UCSD-AML1 (cell line): ENCODE data around the gene LYSMD4.
A peak's percentile ranks its signal among the peaks of the same experiment; 100 is the strongest.

ENCODE experiments used
- DNase-seq: peaks from one replicate; lab custom pipeline; 2025; ENCODE audit not compliant: unreplicated experiment; lab: John Stamatoyannopoulos, UW

Gene LYSMD4

DNA sequence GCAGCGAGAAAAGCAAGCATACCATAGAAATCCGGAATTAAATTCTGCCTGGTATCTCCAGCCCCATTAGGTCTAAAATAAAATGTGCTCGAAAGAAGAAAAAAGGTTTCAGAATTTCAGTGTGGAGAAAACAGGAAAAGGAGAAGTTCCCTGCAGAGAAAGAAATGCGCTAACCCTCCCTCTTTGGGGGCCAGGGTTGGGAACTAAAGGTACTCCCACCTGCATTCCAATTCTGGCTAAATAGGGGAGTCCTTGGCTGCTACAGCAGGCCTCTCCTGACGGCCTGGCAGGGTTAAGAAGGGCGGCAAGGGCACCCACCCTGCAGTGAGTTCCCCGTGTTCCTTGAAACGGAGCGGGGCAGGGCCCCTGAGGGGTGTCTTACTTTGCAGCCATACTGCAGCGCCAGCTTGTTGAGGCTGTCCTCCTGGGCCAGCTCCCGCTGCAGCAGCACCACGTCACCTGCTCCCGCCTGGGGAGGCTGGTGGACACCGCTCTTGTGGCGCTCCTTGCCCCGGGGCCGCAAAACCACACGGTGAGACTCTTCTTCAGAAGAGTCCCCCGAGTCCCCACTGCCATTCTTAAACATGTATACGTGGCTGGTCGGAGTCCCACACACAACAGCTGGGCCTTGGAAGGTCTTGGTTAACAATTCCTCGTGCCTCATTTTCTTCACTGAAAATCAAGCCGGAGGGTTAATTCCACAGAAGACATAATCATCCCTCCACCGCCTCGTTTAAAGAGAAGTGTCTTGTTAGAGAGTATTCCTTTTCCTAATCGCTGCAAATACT, 1.7 kb downstream of the LYSMD4 start:
- DNase-seq = no peak

DNA sequence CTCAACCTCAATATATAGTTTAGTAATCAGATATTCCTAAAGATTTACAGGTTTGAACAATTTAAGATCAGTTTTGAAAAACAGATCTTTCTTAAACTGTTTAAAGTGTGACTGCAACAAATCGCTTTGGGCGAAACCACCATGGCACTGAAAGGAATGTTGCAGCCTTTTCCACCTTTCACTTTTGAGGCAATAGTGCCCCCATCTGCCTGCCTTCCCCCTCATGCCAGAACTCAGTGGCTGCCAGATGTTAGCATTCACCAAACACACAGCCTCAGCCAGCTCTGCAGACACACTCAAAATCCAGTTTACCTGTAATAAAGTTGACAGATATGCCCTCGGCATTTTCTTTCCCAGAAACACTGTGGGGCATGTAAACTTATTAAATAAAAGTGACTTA, 3.3 kb downstream of the LYSMD4 start:
- peak; percentile 38 for DNase-seq

DNA sequence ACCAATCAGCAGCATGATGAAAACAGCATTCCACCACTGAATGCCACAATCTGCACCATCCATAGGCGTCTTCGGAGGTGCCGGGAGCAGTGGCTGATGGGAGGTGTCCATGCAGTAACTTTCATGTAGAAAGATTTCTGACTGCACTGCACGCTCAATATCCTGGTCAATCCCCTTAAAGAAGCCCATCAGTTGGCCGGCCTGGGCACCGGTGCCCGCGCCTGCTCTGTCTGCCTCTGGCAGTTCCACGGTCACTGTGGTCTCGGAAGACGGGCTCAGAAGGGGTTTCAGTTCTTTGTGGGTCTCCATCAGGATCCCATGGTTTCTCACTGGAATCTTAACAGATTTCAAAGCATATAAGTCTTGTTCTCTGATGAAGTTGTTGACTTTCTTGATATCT, 3.9 kb downstream of the LYSMD4 start:
- no peak for DNase-seq

- no peak for DNase-seq
Observed at GRCh38 chr15:99728916-99729315, 4.3 kb downstream of the LYSMD4 start.

DNA sequence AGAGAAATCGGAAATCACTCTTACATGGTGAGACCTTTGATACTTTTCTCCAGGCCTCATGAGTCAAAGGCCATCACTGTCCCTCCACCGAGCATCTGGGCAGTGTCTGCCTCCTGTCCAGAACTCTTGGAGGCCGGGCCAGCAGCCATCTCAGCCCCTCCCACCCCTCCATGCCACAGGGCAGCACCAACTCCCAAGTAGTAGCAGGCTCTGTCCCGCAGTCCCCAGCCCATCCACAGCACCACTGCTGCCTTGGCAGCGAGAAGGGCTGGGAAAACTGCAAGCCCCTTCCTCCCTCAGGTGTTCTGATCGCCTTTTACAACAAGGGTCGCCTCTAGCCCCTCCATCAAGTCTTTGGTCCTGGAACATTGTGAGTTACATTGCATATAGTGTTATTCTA, 5.5 kb downstream of the LYSMD4 start:
- DNase-seq = no peak

DNA sequence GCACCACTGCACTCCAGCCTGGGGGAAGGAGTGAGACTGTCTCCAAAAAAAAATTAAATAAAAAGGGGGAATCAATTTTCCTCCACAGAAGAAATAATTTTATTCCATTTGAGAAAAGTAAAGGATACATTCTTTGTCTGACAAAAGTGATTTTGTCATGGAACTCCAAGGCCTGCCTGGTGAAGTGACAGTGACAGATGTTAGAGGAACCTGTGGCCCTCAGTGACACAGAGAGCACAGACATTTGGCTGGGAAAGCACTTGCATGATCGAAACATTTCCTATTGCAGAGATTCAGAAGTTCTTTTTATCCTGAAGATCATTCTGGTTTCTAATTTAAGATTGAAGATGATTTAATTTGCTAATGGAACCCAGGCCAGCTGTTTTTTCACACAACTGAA, 5.9 kb downstream of the LYSMD4 start:
- DNase-seq = no peak

DNA sequence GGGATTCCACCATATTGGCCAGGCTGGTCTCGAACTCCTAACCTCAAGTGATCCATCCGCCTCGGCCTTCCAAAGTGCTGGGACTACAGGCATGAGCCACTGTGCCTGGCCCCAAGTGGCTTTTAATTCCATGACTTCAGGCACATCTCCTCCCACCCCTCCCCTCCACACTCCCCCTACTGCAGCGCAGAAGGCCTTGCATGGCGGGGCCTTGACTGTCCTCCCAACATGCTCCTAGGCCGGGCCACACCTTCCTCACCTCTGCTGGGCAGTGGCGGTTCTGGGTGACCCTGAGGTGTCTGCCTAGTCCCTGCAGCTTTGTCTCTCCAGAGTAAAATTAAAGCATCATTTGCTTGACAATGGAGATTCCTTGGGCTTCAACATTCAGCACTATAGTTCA, 6.9 kb downstream of the LYSMD4 start:
- no peak for DNase-seq

GRCh38 chr15:99722406-99722805, 10.8 kb downstream of the LYSMD4 start:
- no peak for DNase-seq

DNA sequence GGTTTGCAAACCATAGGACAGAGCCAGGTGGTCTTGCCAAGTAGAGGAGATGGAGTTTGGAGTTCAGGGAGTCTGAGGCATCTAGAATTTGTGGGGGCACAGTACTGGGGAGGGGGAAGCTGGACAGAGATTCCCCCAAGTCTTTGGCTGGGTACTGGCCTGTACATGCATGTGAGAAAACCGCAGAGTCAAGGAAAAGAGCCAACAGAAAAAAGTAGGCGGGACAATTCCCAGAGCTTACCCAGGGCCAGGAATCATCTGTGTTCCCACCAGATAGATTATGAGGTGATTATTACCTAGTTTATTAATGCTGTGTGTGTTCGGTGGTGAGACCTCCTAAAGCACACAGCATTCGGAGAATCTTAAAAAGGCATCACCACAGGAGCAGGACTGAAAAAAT, 11.3 kb downstream of the LYSMD4 start:
- no peak for DNase-seq

DNA sequence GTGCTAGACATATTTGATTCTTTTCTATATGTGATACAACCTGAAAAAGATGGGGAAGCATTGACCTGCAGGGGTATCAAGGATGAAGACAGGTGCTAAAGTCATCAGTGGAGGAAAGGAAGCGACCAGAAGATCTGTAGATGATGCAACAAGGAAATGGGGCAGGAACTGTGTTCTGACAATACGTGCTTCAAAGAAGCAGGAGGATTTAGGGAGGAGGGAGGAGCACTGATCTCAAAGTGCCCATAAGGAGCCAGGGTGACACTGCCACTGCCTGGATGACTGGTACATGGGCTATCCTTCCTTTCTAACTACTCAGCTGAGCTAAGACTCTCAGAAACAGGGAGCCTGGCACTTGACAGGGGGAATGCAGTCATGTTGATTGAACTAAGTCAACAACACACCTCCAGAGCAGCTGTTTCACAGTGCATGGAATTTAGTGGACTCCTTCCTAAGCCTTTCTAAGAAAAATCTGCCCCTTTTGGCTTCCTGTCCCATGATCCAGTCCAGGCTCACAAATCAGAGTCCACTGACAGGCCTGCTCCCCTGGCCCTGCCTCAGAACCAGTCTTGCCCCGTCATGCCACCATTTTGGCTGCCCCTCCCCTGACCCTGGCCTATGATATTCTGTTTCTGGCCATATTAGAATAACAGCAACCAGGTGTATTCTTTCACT, 12.0 kb downstream of the LYSMD4 start:
- no peak for DNase-seq

DNA sequence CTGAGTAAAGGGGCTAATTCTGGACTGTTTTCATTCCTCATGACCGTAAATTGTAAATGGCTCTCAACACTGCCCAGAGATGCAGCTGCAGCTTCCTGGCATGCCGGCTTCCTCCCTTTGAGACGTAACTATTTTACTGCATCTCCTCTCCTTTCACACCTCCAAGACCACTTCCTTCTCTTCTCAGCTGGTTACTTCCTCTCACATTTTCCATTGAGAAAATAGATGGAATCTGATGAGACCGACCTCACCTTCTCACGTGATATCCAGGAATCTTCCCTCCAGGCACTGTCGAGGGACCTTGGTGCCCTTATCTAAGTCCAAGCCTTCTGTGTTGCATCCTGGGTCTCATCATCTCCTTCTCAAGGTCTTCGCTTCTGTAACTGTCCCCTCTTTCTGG, 12.7 kb downstream of the LYSMD4 start:
- DNase-seq = no peak

GRCh38 chr15:99719096-99719541, 14.1 kb downstream of the LYSMD4 start:
- DNase-seq = no peak

DNA sequence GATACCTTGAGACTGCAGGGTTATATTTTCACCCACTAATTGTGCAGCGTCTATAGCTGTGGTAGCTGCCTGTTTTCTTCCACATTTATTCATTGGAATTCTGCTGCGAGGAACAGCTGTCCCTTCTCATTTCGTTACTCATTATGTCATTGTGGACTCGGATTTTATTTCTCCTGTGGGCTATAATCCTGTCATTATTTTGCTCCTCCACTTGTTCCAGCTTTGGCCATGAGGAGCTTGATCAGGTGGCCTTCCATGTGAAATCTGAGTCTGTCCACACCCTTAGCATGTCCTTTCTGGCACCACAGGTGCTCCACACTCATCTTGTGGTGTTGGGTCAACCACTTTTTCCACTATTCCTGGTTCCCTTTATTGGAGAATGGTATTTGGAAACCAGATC, 14.8 kb downstream of the LYSMD4 start:
- DNase-seq = no peak

DNA sequence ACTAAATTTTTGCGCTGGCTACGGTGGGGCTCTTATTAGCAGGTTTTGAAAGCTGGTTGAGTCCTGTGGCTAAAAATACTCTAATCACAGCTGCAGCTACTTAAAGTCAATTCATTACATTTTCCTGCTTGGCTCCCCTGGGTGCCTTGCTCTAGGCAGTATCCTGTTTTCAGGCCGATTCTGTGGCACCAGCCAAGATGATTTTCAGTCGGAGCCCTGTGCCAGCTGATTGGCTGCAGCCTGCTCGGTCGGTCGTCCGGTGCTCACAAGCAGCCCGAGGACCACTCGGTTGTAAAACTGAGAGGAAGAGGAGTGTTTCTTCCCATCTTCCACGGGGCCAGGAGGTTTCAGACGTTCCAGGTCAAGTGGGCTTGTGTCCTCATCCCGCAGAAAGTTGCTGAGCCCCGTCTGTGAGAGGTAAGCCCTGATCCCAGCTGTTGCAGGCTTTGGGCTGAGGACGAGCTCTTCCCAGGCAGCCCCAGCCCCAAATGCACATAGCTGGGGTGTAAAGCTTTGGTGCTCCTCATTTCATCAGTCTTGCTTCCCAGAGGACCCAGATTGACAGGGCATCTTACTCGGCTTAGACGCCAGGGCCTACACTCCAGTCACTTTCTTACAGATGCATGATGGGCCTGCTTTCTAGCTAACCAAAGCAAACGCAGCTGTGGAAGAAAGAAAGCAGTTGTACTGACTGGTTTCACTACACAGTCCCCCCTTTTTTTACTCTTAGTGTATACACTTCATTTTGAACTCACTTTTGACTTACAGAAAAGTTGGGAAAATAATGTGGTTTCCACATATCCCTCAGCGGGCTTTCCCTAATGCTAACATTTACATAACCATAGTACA, 15.9 kb downstream of the LYSMD4 start:
- DNase-seq = no peak

DNA sequence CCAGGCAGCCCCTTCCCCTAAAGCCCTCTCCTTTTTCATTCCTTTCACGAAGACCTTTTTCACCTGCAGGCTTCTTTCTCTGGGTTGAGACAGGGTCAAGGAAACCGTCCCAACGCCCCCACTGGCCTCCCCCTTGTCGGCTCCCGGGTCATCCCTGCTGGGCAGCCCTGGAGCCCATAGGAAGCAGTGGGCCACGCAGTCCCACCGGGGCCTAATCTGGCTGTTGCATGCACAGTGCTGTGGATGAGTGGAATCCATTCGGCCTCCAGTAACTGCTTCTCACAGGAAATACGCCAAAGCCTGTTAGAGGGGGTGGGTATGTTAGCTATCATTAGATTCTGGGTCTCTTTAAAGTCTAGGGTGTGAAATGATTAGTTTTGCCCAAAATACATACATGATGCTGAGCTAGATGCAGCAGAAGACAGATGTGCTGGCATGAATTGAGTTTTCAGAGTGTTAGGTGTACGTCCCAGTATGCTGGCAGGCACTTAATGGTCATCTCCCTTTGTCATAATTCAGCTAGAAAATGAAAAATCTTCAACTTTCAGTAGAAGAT, 16.6 kb downstream of the LYSMD4 start:
- no peak for DNase-seq

DNA sequence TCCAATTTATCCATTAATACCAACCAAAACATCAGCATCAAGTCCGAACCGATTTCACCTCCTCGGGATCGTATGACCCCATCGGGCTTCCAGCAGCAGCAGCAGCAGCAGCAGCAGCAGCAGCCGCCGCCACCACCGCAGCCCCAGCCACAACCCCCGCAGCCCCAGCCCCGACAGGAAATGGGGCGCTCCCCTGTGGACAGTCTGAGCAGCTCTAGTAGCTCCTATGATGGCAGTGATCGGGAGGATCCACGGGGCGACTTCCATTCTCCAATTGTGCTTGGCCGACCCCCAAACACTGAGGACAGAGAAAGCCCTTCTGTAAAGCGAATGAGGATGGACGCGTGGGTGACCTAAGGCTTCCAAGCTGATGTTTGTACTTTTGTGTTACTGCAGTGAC, 20.8 kb downstream of the LYSMD4 start:
- DNase-seq = no peak

GRCh38 chr15:99711625-99712024, 21.6 kb downstream of the LYSMD4 start:
- DNase-seq = no peak

DNA sequence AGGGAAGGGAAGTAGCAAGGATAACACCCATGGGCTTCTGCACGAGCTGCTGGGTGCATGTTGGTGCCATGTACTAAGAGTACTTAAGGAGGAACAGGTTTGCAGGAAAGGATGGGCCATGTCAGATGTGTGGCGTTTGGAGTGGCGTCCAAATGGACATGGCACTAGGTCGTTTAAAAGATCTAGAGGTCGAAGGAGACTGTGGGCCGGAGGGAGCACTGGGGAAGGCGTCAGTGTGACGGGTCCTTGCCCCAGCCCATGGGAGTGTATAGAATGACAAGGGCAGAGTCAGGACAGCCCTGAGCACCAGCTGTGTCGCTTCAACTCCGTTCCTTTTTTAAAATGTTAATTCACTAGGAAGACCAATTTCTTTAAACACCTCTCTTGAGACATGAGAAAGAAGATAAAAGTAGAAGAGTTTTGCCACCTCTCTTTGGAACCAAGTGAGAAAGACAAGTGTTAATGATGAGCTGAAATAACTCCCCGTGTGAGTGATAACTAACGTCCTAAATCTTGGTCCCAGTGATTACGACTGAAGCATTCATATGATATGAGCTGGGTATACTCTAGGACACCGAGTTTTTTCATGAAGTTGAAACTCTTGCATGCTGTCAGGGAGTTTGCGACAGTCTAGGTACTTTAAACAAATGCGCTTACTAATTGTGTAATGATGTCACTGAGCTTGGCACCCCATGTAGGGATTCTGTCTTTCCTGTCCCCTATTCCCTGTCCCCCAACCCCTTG, 23.8 kb downstream of the LYSMD4 start:
- no peak for DNase-seq

DNA sequence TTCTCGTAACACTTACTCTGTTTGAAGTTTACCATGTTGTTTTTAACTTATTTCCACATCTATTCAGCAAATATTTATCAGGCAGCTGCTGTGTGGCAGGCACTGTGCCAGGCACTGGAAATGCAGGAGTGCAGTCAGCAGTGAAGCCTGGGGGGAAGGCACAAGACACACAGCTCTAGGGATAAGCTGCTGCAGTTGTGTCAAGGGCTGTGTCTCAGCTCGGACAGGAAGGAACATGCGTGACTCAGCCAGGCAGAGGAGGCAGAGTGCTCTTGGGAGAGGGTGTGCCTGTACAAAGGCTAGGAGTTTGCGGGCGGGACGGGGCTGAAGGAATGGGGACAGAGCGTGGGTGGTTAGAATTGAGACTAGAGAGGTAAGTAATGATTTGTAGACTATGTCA, 24.7 kb downstream of the LYSMD4 start:
- no peak for DNase-seq

- no peak for DNase-seq
Observed at GRCh38 chr15:99707473-99708270, 25.6 kb downstream of the LYSMD4 start.
